H1 (cell line): ENCODE measurements around the gene SGCD.

Experiments
- BACH1 ChIP-seq: IDR thresholded peaks from 2 replicates; pipeline ENCODE4 v1.6.1; 2012; ENCODE audit warnings: low read length, improper control_type of control experiment
- CEBPB ChIP-seq: IDR thresholded peaks from 2 replicates; pipeline ENCODE4 v1.6.1; 2012; ENCODE audit warnings: low read depth, low read length
- CTCF ChIP-seq, 3 experiments: IDR thresholded peaks; 1 replicate in 2 of 3; 2 replicates in 1 of 3; pipeline versions ENCODE4 v1.5.1 to v1.6.1; 2011; ENCODE audit warnings: low read length in 3 of 3, mild to moderate bottlenecking in 3 of 3, inconsistent platforms in 2 of 3, low read depth in 1 of 3, moderate library complexity in 1 of 3; ENCODE audit not compliant: insufficient read depth in 1 of 3; ENCODE audit errors: control extremely low read depth in 1 of 3
- FOSL1 ChIP-seq: IDR thresholded peaks from 2 replicates; pipeline ENCODE4 v1.6.1; 2011; ENCODE audit warnings: mild to moderate bottlenecking, low read depth, low read length, moderate library complexity; ENCODE audit not compliant: insufficient read depth
- GABPA ChIP-seq: IDR thresholded peaks from 2 replicates; pipeline ENCODE4 v1.6.1; 2011; ENCODE audit warnings: mild to moderate bottlenecking, low read length, moderate library complexity, borderline replicate concordance; ENCODE audit not compliant: insufficient read depth
- MAFK ChIP-seq: IDR thresholded peaks from 2 replicates; pipeline ENCODE4 v1.6.1; 2012; ENCODE audit warnings: low read depth, mild to moderate bottlenecking, improper control_type of control experiment, low read length
- MAX ChIP-seq: IDR thresholded peaks from 2 replicates; pipeline ENCODE4 v1.6.1; 2012; ENCODE audit warnings: inconsistent platforms
- PHF8 ChIP-seq: fragments of 200-600 bp; sonication (generic); conservative IDR thresholded peaks from 2 replicates; pipeline ENCODE4 v1.7.1; 2012; ENCODE audit warnings: low read depth, mild to moderate bottlenecking, inconsistent platforms, low read length, moderate library complexity
- POLR2A ChIP-seq, 2 experiments: IDR thresholded peaks; 1 replicate in 1 of 2; 2 replicates in 1 of 2; pipeline ENCODE4 v1.6.1; 2011; ENCODE audit warnings: low read depth in 2 of 2, low read length in 2 of 2, mild to moderate bottlenecking in 2 of 2; ENCODE audit errors: control extremely low read depth in 1 of 2
- RAD21 ChIP-seq, 2 experiments: IDR thresholded peaks in 1 of 2; conservative IDR thresholded peaks in 1 of 2; 2 replicates each; pipeline ENCODE4 v1.6.1; 2011; ENCODE audit warnings: low read depth in 2 of 2, low read length in 2 of 2, improper control_type of control experiment in 1 of 2, inconsistent platforms in 1 of 2, mild to moderate bottlenecking in 1 of 2, moderate library complexity in 1 of 2
- RXRA ChIP-seq: IDR thresholded peaks from 2 replicates; pipeline ENCODE4 v1.6.1; 2011; ENCODE audit warnings: low read depth, mild to moderate bottlenecking, low read length, moderate library complexity; ENCODE audit not compliant: insufficient read depth
- SIX5 ChIP-seq: IDR thresholded peaks from 2 replicates; pipeline ENCODE4 v1.6.1; 2011; ENCODE audit warnings: mild to moderate bottlenecking, low read depth, low read length
- SRF ChIP-seq: IDR thresholded peaks from 2 replicates; pipeline ENCODE4 v1.6.1; 2011; ENCODE audit warnings: mild to moderate bottlenecking, low read depth, low read length, moderate library complexity
- TBP ChIP-seq: IDR thresholded peaks from 2 replicates; pipeline ENCODE4 v1.6.1; 2011; ENCODE audit warnings: low read depth, low read length, improper control_type of control experiment

GRCh38 chr5:156774273-156774672, 447.3 kb downstream of the SGCD start:
- TF ChIP-seq CTCF (IDR thresholded peaks at IDR 0.05; ENCODE audit: control extremely low read depth in 1 of 3, insufficient read depth in 1 of 3, low read depth in 1 of 3, low read length in 3 of 3): no peak
- no peak for TF ChIP-seq GABPA
- TF ChIP-seq POLR2A (IDR thresholded peaks at IDR 0.05; ENCODE audit: control extremely low read depth in 1 of 2, low read depth in 2 of 2, low read length in 2 of 2): no peak
- no peak for TF ChIP-seq CEBPB
- no peak for TF ChIP-seq MAFK
- no peak for TF ChIP-seq FOSL1
- TF ChIP-seq TBP: no peak
- TF ChIP-seq RXRA: no peak
- TF ChIP-seq MAX: no peak
- TF ChIP-seq RAD21 (IDR thresholded peaks at IDR 0.05 in 1 of 2, conservative IDR thresholded peaks at IDR 0.05 in 1 of 2; ENCODE audit: low read depth in 2 of 2, low read length in 2 of 2): no peak
- no peak for TF ChIP-seq SRF
- TF ChIP-seq SIX5: no peak
- TF ChIP-seq BACH1: no peak
- no peak for TF ChIP-seq PHF8
